ENCODE data around the gene PCBP3.

Gene PCBP3

DNA sequence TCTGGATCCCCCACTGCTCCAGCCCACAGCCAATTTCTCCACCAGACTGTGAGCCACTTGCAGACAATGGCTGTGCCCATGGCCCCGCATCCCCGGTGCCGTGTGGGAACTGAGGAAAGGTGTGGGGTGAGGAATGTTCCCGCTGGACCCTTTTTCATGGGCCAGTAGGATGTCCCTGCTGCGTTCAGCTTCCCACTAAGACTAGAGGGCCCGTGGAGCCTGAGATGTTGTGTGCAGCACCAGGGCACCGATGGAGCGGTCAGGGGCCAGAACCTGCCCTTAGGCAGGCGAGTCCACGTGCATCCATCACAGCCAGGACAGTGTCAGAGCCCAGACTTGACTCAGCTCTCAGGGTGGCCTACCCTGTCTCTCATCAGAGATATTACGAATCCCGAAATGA lies 232.4 kb downstream of the PCBP3 start:
- TF ChIP-seq, protein P1, sequence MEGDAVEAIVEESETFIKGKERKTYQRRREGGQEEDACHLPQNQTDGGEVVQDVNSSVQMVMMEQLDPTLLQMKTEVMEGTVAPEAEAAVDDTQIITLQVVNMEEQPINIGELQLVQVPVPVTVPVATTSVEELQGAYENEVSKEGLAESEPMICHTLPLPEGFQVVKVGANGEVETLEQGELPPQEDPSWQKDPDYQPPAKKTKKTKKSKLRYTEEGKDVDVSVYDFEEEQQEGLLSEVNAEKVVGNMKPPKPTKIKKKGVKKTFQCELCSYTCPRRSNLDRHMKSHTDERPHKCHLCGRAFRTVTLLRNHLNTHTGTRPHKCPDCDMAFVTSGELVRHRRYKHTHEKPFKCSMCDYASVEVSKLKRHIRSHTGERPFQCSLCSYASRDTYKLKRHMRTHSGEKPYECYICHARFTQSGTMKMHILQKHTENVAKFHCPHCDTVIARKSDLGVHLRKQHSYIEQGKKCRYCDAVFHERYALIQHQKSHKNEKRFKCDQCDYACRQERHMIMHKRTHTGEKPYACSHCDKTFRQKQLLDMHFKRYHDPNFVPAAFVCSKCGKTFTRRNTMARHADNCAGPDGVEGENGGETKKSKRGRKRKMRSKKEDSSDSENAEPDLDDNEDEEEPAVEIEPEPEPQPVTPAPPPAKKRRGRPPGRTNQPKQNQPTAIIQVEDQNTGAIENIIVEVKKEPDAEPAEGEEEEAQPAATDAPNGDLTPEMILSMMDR (IDR thresholded peaks at IDR 0.05), result no peak

GRCh38 chr21:45876381-45877170 lies 233.1 kb downstream of the PCBP3 start:
- TF ChIP-seq, protein P1 (IDR thresholded peaks at IDR 0.05), result no peak

- TF ChIP-seq, protein P1 (IDR thresholded peaks at IDR 0.05), result no peak
Measured at GRCh38 chr21:45877171-45877438, 233.6 kb downstream of the PCBP3 start.

DNA sequence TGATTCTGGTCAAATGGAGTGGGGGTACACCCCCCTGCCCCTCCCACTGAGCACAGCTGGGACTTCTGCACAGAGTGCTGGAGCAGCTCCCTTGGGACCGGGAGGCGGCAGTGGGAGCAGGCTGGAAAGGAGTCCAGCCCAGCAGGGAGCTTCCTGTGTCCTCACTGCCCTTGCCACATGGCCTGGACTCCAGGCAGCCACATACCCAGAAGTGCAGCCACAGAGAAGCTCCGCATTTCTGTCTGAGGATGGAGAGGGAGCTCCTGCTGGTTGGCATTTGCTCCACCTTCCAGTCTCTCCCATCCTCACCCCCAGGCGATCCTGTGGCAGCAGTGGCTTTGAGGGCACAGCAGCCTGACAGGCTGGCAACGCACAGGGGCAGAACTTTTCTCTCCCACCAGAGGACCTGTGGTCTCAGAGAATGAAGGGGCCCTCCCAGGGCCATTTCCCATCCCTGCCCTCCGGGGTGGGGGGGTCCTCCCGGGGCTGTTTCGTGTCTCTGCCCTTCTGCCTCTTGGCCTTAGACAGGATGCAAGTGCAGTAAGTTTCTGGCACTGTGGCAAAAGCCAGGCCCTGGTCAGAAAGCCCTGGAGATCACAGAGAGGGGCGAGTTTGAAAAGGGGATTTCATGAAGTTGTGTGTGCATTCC lies 234.4 kb downstream of the PCBP3 start:
- TF ChIP-seq, protein P1 (IDR thresholded peaks at IDR 0.05), result no peak

DNA sequence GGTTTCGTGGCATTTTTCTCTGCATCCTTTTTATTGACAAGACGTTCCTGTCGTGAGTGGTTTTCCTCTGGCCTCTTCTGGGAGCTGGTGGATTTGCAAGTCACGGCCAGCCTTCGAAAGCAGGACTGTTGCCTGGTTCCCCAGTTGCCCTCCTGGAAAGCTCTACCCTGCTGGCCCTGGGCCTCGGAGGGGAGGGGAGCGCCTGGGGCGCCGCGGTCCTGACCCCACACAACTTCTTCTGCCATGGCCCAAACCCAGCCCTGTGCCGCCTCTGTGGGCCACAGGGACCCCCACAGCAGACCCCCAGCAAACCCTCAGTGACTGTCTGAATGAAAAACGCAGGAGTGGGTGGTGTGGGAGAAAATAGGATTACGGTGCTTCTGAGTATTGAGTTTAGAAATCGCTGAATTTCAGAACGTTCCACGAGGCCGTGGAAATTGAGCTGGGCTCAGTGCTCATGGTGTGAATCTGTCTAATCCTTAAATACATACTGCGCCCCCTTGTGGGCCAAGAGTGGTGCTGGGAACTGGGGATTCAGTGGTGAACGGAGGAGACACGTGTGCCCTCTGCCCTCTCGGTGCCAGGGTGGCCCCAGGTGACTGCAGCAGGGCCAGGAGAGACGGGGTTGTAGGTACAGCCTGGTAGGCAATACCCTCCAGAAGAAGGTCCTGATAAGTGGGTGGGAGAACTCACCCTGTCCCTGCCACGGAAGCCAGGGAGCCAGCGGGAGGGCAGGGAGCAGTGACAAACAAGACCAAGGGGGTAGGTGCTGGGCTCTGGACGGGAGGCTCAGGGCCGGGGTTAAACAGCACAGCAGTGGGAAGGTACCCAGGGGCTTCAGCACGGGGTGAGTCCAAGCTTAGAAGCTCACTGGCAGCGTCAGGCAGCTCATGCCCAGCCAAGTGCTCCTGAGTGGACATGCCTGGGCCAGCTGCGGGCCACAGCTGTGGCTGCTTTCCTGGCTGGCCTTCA lies 236.9 kb downstream of the PCBP3 start:
- TF ChIP-seq, protein P1 (IDR thresholded peaks at IDR 0.05), result peak; percentile 78

- TF ChIP-seq, protein P1 (IDR thresholded peaks at IDR 0.05), result no peak
Measured at GRCh38 chr21:45882645-45883044, 239.1 kb downstream of the PCBP3 start.

GRCh38 chr21:45883090-45883489 lies 239.6 kb downstream of the PCBP3 start:
- TF ChIP-seq, protein P1 (IDR thresholded peaks at IDR 0.05), result no peak

Measured in LNCAP (cell line).